Measurements from ENCODE around the gene CNTNAP2. TPM values are rescaled to one million over a fixed set of nuclear protein-coding genes. Genes with fewer than 3 reads are reported as not detected.

Gene CNTNAP2
- total RNA-seq, 2 donors from 2014 or later = 171 to 228 TPM

- Histone ChIP-seq H3K4me1 (ENCODE audit: control insufficient read depth, insufficient read depth, low read length) (peaks cover 4% of the 10 kb centered on the region), H3K4me3 (ENCODE audit: low read length) (no peak overlapping the region), H3K9ac (ENCODE audit: extremely low read depth, low read length, poor library complexity, severe bottlenecking) (no peak overlapping the region), H3K27me3 (ENCODE audit: control insufficient read depth, insufficient read depth, low read length, poor library complexity, severe bottlenecking) (no peaks in the 10 kb centered on the region), H3K9me3 (ENCODE audit: control insufficient read depth, low read length) (no peaks in the 10 kb centered on the region), H3K27ac (ENCODE audit: low read depth, low read length) (no peak overlapping the region), H3K36me3 (ENCODE audit: control insufficient read depth, insufficient read depth, low read length) (no peaks in the 10 kb centered on the region)
- WGBS, 2 experiments (ENCODE audit: insufficient coverage in 1 of 2, insufficient read length in 1 of 2) = 83 to 93% methylated on average over 3 to 4 of the region's 4 CpGs
- Mint-ChIP-seq H3K36me3 (ENCODE audit: low read depth) (no peaks in the 10 kb centered on the region), H3K27ac (no peak overlapping the region), H3K9me3 (no peaks in the 10 kb centered on the region), H3K27me3 (ENCODE audit: insufficient read depth) (no peaks in the 10 kb centered on the region), H3K4me1 (peaks cover 23% of the 10 kb centered on the region), H3K4me3 (no peak overlapping the region)
- no peak for TF ChIP-seq CTCF (conservative IDR thresholded peaks at IDR 0.05)
- DNase-seq = no peak
Observed at GRCh38 chr7:147916573-147916972, 1800.0 kb downstream of the CNTNAP2 start.

DNA sequence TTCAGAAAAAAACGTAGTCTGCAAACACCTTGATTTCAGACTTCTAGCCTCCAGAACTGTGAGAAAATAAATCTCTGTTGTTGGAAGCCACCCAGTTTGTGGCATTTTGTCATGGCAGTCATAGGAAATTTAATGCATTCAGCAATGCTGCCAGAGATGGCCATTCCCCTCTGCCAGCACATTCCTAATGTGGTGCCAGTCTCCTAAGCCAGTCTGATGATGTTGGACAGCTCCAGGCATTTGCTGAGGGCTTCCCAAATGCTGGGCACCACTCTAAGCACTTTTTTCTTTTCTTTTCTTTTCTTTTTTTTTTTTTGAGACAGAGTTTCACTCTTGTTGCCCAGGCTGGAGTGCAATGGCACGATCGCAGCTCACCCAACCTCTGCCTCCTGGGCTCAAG lies 1807.2 kb downstream of the CNTNAP2 start:
- no peaks in the 10 kb centered on the region for H3K9me3 ChIP-seq (ENCODE audit: control insufficient read depth, low read length)
- Mint-ChIP-seq H3K4me3 (no peak overlapping the region), H3K36me3 (ENCODE audit: low read depth) (no peaks in the 10 kb centered on the region), H3K27ac (no peak overlapping the region), H3K4me1 (peaks cover 1% of the 10 kb centered on the region), H3K27me3 (ENCODE audit: insufficient read depth) (no peaks in the 10 kb centered on the region), H3K9me3 (peaks cover 7% of the 10 kb centered on the region)
- WGBS, 2 experiments (ENCODE audit: insufficient coverage in 1 of 2, insufficient read length in 1 of 2) = 91 to 99% methylated on average over 3 of the region's 3 CpGs
- no peaks in the 10 kb centered on the region for H3K36me3 ChIP-seq (ENCODE audit: control insufficient read depth, insufficient read depth, low read length)
- no peaks in the 10 kb centered on the region for H3K27me3 ChIP-seq (ENCODE audit: control insufficient read depth, insufficient read depth, low read length, poor library complexity, severe bottlenecking)
- H3K27ac ChIP-seq (ENCODE audit: low read depth, low read length) = no peak overlapping the region
- H3K4me1 ChIP-seq (ENCODE audit: control insufficient read depth, insufficient read depth, low read length) = no peaks in the 10 kb centered on the region
- no peak overlapping the region for H3K9ac ChIP-seq (ENCODE audit: extremely low read depth, low read length, poor library complexity, severe bottlenecking)
- no peak for DNase-seq
- no peak overlapping the region for H3K4me3 ChIP-seq (ENCODE audit: low read length)
- TF ChIP-seq CTCF (conservative IDR thresholded peaks at IDR 0.05) = no peak

DNA sequence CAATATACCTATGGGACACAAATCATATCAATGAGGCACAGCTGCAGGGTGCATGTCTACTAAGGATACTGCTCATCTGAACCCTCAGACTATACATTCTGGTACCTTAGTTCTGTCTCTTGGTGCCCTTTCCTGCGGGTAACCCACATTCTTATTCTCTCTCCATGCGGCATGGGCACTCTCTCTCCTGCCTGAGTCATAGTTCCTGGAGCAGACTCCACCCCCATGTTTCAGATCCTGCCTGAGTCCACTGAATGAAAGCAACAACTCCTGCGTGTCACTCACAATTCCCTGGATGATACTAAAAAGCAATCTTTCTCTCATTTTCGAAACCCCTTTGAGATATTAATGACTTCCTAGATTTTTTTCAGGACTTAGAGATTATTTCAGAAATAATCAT lies 1820.8 kb downstream of the CNTNAP2 start:
- Histone ChIP-seq H3K27ac (ENCODE audit: low read depth, low read length) (no peak overlapping the region), H3K4me3 (ENCODE audit: low read length) (no peak overlapping the region), H3K9ac (ENCODE audit: extremely low read depth, low read length, poor library complexity, severe bottlenecking) (no peak overlapping the region), H3K9me3 (ENCODE audit: control insufficient read depth, low read length) (peaks cover 7% of the 10 kb centered on the region), H3K27me3 (ENCODE audit: control insufficient read depth, insufficient read depth, low read length, poor library complexity, severe bottlenecking) (no peaks in the 10 kb centered on the region), H3K4me1 (ENCODE audit: control insufficient read depth, insufficient read depth, low read length) (peaks cover 3% of the 10 kb centered on the region), H3K36me3 (ENCODE audit: control insufficient read depth, insufficient read depth, low read length) (no peaks in the 10 kb centered on the region)
- no peak overlapping the region for H3K4me3 Mint-ChIP-seq
- no peaks in the 10 kb centered on the region for H3K36me3 Mint-ChIP-seq (ENCODE audit: low read depth)
- no peak overlapping the region for H3K27ac Mint-ChIP-seq
- no peaks in the 10 kb centered on the region for H3K27me3 Mint-ChIP-seq (ENCODE audit: insufficient read depth)
- peaks cover 10% of the 10 kb centered on the region for H3K4me1 Mint-ChIP-seq
- H3K9me3 Mint-ChIP-seq = no peaks in the 10 kb centered on the region
- no peak for TF ChIP-seq CTCF (conservative IDR thresholded peaks at IDR 0.05)
- 92 to 93% methylated on average over 3 to 4 of the region's 4 CpGs for WGBS, 2 experiments (ENCODE audit: insufficient coverage in 1 of 2, insufficient read length in 1 of 2)
- no peak for DNase-seq
